NB4 (cell line): ENCODE data around the gene CD300LF.

ENCODE experiments used
- DNase-seq: peaks from one replicate; pipeline ENCODE4 v3.0.0; 2010; ENCODE audit warnings: low read depth
- H3K4me3 ChIP-seq: one replicate; pipeline ENCODE4 v1.5.1; 2011; ENCODE audit warnings: mild to moderate bottlenecking, low read depth, low read length, moderate library complexity
- MYC ChIP-seq: IDR thresholded peaks from 2 replicates; pipeline ENCODE4 v1.6.1; 2011; ENCODE audit warnings: low read depth, low read length
- POLR2A ChIP-seq: IDR thresholded peaks from 2 replicates; pipeline ENCODE4 v1.6.1; 2011; ENCODE audit warnings: mild to moderate bottlenecking; ENCODE audit not compliant: insufficient read length; ENCODE audit errors: extremely low read depth
- TF ChIP-seq, protein P1 (sequence below): IDR thresholded peaks from one replicate; pipeline ENCODE4 v1.5.1; 2012; ENCODE audit warnings: low read depth, low read length
- TF ChIP-seq, protein P2 (sequence below): IDR thresholded peaks from 2 replicates; pipeline ENCODE4 v1.6.1; 2011; ENCODE audit warnings: low read depth, low read length

CD300LF gene

DNA sequence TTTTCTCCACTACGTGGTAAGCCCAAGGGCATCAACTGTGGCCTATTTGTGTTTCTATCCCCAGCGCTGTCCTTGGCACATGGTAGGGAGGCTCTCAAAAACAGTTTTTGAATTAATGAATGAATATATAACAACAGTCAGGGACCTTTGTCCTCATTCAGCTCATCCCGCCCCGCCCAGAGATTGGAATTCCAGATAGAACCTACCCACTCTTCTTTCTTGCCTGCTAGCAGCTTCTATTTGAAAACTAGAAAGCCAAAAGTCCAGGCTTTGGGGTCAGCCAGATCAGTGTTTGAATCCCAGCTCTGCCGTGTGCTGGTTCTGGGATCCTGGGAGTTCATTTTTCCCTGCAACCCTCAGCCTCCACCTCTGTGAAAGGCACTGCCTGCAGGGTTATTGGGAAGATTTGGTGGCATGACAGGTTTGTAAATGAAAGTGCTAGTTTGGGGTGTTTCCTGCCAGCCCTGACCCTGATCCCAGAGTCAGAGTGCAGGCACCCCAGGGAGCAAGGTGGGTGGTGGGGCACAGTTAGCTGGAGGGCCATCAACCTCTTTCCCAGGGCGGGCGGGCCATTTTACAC, 40.2 kb upstream of the CD300LF start:
- TF ChIP-seq POLR2A (no peak), MYC (no peak)
- DNase-seq: no peak
- no peak overlapping the region for H3K4me3 ChIP-seq

DNA sequence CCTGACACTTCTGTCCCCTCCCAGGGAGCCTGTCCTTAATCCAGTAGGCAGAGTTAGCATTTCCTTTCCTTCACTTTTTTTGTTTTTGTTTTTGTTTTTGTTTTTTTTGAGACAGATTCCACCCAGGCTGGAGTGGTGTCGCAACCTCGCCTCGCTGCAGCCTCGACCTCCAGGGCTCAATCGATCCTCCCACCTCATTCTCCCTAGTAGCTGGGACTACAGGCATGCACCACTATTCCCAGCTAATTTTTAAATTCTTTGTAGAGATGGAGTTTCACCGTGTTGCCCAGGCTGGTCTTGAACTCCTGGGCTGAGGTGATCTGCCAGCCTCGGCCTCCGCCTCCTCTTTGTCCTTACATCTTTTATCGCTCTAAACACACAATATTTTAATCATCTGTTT, 39.7 kb upstream of the CD300LF start:
- no peak for TF ChIP-seq MYC
- TF ChIP-seq, protein P1, sequence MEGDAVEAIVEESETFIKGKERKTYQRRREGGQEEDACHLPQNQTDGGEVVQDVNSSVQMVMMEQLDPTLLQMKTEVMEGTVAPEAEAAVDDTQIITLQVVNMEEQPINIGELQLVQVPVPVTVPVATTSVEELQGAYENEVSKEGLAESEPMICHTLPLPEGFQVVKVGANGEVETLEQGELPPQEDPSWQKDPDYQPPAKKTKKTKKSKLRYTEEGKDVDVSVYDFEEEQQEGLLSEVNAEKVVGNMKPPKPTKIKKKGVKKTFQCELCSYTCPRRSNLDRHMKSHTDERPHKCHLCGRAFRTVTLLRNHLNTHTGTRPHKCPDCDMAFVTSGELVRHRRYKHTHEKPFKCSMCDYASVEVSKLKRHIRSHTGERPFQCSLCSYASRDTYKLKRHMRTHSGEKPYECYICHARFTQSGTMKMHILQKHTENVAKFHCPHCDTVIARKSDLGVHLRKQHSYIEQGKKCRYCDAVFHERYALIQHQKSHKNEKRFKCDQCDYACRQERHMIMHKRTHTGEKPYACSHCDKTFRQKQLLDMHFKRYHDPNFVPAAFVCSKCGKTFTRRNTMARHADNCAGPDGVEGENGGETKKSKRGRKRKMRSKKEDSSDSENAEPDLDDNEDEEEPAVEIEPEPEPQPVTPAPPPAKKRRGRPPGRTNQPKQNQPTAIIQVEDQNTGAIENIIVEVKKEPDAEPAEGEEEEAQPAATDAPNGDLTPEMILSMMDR: no peak
- TF ChIP-seq POLR2A: no peak
- TF ChIP-seq, protein P2, sequence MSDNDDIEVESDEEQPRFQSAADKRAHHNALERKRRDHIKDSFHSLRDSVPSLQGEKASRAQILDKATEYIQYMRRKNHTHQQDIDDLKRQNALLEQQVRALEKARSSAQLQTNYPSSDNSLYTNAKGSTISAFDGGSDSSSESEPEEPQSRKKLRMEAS: no peak
- H3K4me3 ChIP-seq: peak overlapping the region; percentile 77
- DNase-seq: no peak

DNA sequence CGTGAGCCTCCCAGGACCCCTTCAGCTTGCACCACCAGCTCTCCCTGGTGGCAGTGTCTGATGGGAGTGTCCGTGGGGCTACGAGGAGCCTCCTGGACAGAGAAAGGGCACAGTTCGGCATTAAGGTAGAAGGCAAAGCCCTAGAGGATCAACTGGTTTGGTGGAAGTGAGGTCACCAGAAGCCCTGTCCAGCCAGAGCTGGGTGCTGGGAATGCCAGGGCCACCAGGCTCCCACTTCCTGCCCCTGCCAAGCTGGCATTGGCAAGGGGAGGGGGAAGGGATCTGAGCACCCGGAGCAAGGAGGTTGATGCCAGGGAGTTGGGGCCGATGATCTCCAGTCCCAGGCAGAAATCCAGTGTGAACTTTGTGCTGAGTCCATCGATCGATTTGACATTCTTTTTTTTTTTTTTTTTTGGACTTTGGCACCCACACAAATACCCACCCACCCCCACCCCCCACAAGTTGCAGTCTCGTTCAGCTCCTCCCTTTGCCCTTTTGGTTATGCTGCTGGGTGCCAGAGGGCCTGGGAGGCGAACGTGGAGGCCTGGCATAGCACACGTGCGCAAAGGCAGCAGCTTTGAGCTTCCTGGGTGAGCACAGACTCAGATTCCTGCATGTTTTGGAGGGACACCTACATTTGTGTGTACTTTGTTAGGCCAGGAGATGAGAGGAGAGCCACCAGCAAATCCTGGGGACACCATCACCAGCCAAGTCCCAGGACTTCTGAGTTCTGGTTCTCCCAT, 37.8 kb upstream of the CD300LF start:
- DNase-seq: peak; percentile 47
- TF ChIP-seq, protein P2: no peak
- TF ChIP-seq POLR2A: no peak
- TF ChIP-seq, protein P1: no peak
- no peak for TF ChIP-seq MYC
- peak overlapping the region; percentile 77 for H3K4me3 ChIP-seq

DNA sequence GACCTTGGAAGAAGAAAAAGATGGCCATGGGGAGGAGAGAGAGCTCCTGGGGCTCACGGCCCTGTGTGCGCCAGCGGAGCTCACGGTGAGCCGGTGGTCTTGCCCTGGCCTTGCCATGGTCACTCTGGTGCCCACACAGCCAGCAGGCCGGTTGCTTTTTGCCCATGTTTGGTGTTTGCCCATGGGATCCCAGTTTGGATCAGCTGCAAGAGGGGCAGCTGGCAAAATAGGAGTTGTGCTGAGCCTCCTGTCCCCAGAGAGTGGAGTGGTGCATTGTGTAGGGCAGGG, 37.3 kb upstream of the CD300LF start:
- H3K4me3 ChIP-seq: peak overlapping the region; percentile 77
- TF ChIP-seq, protein P2: no peak
- TF ChIP-seq POLR2A: no peak
- TF ChIP-seq, protein P1: no peak
- TF ChIP-seq MYC: no peak
- no peak for DNase-seq

DNA sequence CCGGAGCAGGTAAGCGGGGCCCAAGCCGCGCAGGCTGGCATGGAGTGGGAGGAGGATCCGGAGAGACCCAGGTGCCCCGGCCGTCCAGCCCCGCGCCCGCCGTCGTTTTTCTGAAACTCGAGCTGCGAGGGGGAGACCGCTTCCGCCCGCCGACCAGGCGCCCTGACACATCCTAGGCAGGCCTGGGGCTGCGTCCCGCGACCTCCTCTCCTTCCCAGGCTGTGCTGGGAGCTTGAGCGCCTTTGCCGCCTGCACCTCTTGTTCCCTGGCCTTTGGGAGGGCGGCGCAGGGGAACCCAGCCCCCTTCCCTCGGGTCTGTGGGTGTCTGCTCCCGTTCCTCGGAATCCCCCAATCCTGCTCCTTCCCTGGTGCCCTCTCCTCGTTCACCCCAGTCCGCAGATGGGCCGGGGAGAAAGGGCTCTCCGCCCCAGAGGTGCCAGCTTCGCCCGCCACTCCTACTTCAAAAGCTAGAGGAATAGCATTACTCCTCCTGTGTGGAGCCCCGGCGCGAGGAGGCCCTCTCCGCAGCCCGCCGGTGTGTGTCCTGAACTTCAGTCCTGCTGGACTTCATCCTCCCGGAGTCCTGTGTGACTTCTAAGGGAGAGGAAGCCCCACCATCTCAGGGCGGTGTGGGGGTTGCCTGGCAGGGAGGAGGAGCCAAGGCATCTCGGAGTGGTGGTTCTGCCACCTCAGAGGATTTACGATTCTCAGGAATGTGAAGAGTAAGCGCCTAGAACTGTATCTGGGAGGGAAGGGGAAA, 36.7 kb upstream of the CD300LF start:
- DNase-seq: peak; percentile 53
- TF ChIP-seq, protein P1: no peak
- TF ChIP-seq, protein P2: no peak
- no peak for TF ChIP-seq POLR2A
- TF ChIP-seq MYC: no peak
- peak overlapping the region; percentile 77 for H3K4me3 ChIP-seq
